ENCODE measurements around the gene ZSWIM1. TPM values are rescaled to one million over a fixed set of nuclear protein-coding genes. Genes with fewer than 3 reads are reported as not detected.

Gene ZSWIM1
- total and polyA plus RNA-seq, 10 of the 15 experiments (the other 5 are each of a cell fraction or from before 2014, with no cell fraction given), result 2.4 to 16.0 (median 9.8) TPM

GRCh38 chr20:45883100-45883469, 2.1 kb downstream of the ZSWIM1 start:
- FAIRE-seq (no peak), DNase-seq (ENCODE audit: low read depth, low spot score) (no peak)

More at GRCh38 chr20:45883100-45883469, 2.1 kb downstream of the ZSWIM1 start:
- intact Hi-C loops (cut with micrococcal nuclease; ENCODE audit: unreplicated experiment), result no loop called here
- Histone ChIP-seq H2AFZ (ENCODE audit: control insufficient read depth, low read depth, low read length) (no peak overlapping the region), H3K9ac (ENCODE audit: control insufficient read depth, insufficient read depth, low read length) (no peak overlapping the region), H3K27ac (ENCODE audit: control insufficient read depth, insufficient read depth) (no peak overlapping the region), H4K20me1 (ENCODE audit: control insufficient read depth, insufficient read depth) (no peaks in the 10 kb centered on the region), H3K9me3 (replicated peaks; ENCODE audit: control insufficient read depth, insufficient read depth, low read length) (no peaks in the 10 kb centered on the region), H3K4me2 (ENCODE audit: control insufficient read depth, insufficient read depth) (no peak overlapping the region), H3K27me3 (replicated peaks in 1 of 2; ENCODE audit: control insufficient read depth in 2 of 2, insufficient read depth in 2 of 2, low read length in 1 of 2) (no peaks in the 10 kb centered on the region), H3K4me1 (ENCODE audit: control insufficient read depth, insufficient read depth, low read length) (peaks cover 12% of the 10 kb centered on the region), H3K36me3 (ENCODE audit: control insufficient read depth in 2 of 2, insufficient read depth in 2 of 2, low read length in 1 of 2) (peaks cover 5 to 11% of the 10 kb centered on the region in 2 experiments; a peak in 2 of 4 replicates), H3K4me3 (no peak overlapping the region), H3K79me2 (ENCODE audit: control insufficient read depth, insufficient read depth, low read length) (peaks cover 15% of the 10 kb centered on the region)
- ChIA-PET POLR2A (interaction anchor here (1.1 kb wide), 1 partner anchor 10 kb away, joined by 3 read pairs; no protein-coding TSS in a partner anchor), SMC1A (ENCODE audit: uncharacterized antibody, unreplicated experiment) (interaction anchor here (0.7 to 1.6 kb wide), 2 partner anchors 11 to 41 kb away, joined by 3 to 4 read pairs; no protein-coding TSS in a partner anchor), CTCF (interaction anchor here (1.0 to 3.2 kb wide), 2 partner anchors 78 to 84 kb away, joined by 3 to 17 read pairs; no protein-coding TSS in a partner anchor), RAD21 (ENCODE audit: unreplicated experiment) (interaction anchor here (1.3 kb wide), 1 partner anchor 84 kb away, joined by 3 read pairs; no protein-coding TSS in a partner anchor)
- BruUV-seq (replicated peaks), result no TSS peak
- WGBS (ENCODE audit: insufficient coverage, insufficient replicate concordance, low lambda C conversion rate, missing lambda C conversion rate), result 94% methylated on average over 9 of the region's 9 CpGs
- TF ChIP-seq, protein P1, sequence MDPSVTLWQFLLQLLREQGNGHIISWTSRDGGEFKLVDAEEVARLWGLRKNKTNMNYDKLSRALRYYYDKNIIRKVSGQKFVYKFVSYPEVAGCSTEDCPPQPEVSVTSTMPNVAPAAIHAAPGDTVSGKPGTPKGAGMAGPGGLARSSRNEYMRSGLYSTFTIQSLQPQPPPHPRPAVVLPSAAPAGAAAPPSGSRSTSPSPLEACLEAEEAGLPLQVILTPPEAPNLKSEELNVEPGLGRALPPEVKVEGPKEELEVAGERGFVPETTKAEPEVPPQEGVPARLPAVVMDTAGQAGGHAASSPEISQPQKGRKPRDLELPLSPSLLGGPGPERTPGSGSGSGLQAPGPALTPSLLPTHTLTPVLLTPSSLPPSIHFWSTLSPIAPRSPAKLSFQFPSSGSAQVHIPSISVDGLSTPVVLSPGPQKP (IDR thresholded peaks at IDR 0.05; ENCODE audit: low read depth, low read length), result no peak
- TF ChIP-seq CHD1 (IDR thresholded peaks at IDR 0.05; ENCODE audit: low read depth, low read length) (no peak), SMC3 (IDR thresholded peaks at IDR 0.05; ENCODE audit: borderline replicate concordance, low read length) (no peak), CHD2 (IDR thresholded peaks at IDR 0.05; ENCODE audit: borderline replicate concordance, low read depth, low read length) (no peak), NR2C2 (IDR thresholded peaks at IDR 0.05; ENCODE audit: borderline replicate concordance, control insufficient read depth, insufficient read length, low read depth) (no peak), SUZ12 (IDR thresholded peaks at IDR 0.05; ENCODE audit: unreplicated experiment) (no peak)
- in situ Hi-C loops (cut with MboI), result no loop called here
- ATAC-seq, result no peak

Data from GM12878 (cell line).